KMS-11 (cell line): ENCODE results near the gene ISOC2.
A peak's percentile ranks its signal among the peaks of the same experiment; 100 is the strongest.

Source experiments
- H2AFZ ChIP-seq: fragments of 200-600 bp; sonication (generic); 2 replicates; pipeline ENCODE4 v1.6.1; 2016; ENCODE audit warnings: antibody characterized with exemption, mixed run types, low read depth
- H3K27ac ChIP-seq: fragments of 200-600 bp; sonication (generic); 2 replicates; pipeline ENCODE4 v1.6.1; 2016; ENCODE audit warnings: mild to moderate bottlenecking, mixed run types
- H3K27me3 ChIP-seq: fragments of 200-600 bp; sonication (generic); 2 replicates; pipeline ENCODE4 v1.6.1; 2017; ENCODE audit warnings: mild to moderate bottlenecking, low read depth, mixed run types, moderate library complexity; ENCODE audit not compliant: insufficient read depth
- H3K36me3 ChIP-seq: fragments of 200-600 bp; sonication (generic); 2 replicates; pipeline ENCODE4 v1.6.1; 2017; ENCODE audit warnings: mild to moderate bottlenecking, mixed run types; ENCODE audit not compliant: insufficient read depth
- H3K4me1 ChIP-seq: fragments of 200-600 bp; sonication (generic); 2 replicates; pipeline ENCODE4 v1.6.1; 2016; ENCODE audit warnings: mild to moderate bottlenecking, low read depth, mixed run types; ENCODE audit not compliant: poor library complexity, severe bottlenecking
- H3K4me2 ChIP-seq: fragments of 200-600 bp; sonication (generic); 2 replicates; pipeline ENCODE4 v1.7.0; 2016; ENCODE audit warnings: mild to moderate bottlenecking, mixed run types
- H3K4me3 ChIP-seq: fragments of 200-600 bp; sonication (generic); IDR thresholded peaks from 2 replicates; pipeline ENCODE4 v1.6.1; 2017; ENCODE audit warnings: low read depth, low read length, mixed read lengths; ENCODE audit not compliant: insufficient read depth
- H3K79me2 ChIP-seq: fragments of 200-600 bp; sonication (generic); 2 replicates; pipeline ENCODE4 v1.6.1; 2016; ENCODE audit warnings: low read depth, mixed run types; ENCODE audit not compliant: insufficient read depth
- H3K9ac ChIP-seq: fragments of 200-600 bp; sonication (generic); 2 replicates; pipeline ENCODE4 v1.6.1; 2016; ENCODE audit warnings: mild to moderate bottlenecking, mixed run types
- H4K20me1 ChIP-seq: fragments of 200-600 bp; sonication (generic); 2 replicates; pipeline ENCODE4 v1.6.1; 2016; ENCODE audit warnings: mild to moderate bottlenecking, mixed run types; ENCODE audit not compliant: insufficient read depth
- CTCF ChIP-seq: fragments of 200-600 bp; sonication (generic); conservative IDR thresholded peaks from 2 replicates; pipeline ENCODE4 v1.6.1; 2017; ENCODE audit warnings: low read depth, mild to moderate bottlenecking, antibody characterized with exemption, low read length, moderate library complexity, mixed read lengths

Gene ISOC2

GRCh38 chr19:55479045-55479444 is 17.6 kb upstream of the ISOC2 start:
- H3K4me3 ChIP-seq: no peak overlapping the region
- H3K27me3 ChIP-seq: no peaks in the 10 kb centered on the region
- TF ChIP-seq CTCF: no peak
- no peak overlapping the region for H2AFZ ChIP-seq
- no peak overlapping the region for H3K4me2 ChIP-seq
- peaks cover 21% of the 10 kb centered on the region for H3K4me1 ChIP-seq
- no peak overlapping the region for H3K9ac ChIP-seq
- no peaks in the 10 kb centered on the region for H3K36me3 ChIP-seq
- H4K20me1 ChIP-seq: no peaks in the 10 kb centered on the region
- peaks cover 11% of the 10 kb centered on the region; the same call in 1 of the 2 replicates for H3K79me2 ChIP-seq
- H3K27ac ChIP-seq: no peak overlapping the region

- Histone ChIP-seq H3K79me2 (peaks cover 11% of the 10 kb centered on the region; the same call in 1 of the 2 replicates), H3K9ac (no peak overlapping the region), H3K27ac (no peak overlapping the region), H3K4me3 (no peak overlapping the region), H4K20me1 (no peaks in the 10 kb centered on the region), H3K27me3 (no peaks in the 10 kb centered on the region), H3K36me3 (no peaks in the 10 kb centered on the region), H2AFZ (no peak overlapping the region), H3K4me2 (no peak overlapping the region), H3K4me1 (peaks cover 21% of the 10 kb centered on the region)
- TF ChIP-seq CTCF: no peak
Measured at GRCh38 chr19:55478364-55478763, 16.9 kb upstream of the ISOC2 start.

GRCh38 chr19:55477905-55478304 is 16.5 kb upstream of the ISOC2 start:
- H3K36me3 ChIP-seq: no peaks in the 10 kb centered on the region
- H3K9ac ChIP-seq: no peak overlapping the region
- no peak overlapping the region for H3K4me3 ChIP-seq
- H3K4me1 ChIP-seq: peaks cover 21% of the 10 kb centered on the region
- H2AFZ ChIP-seq: no peak overlapping the region
- no peak overlapping the region for H3K27ac ChIP-seq
- peaks cover 11% of the 10 kb centered on the region; the same call in 1 of the 2 replicates for H3K79me2 ChIP-seq
- H3K4me2 ChIP-seq: peak overlapping the region; percentile 70; the same call in 1 of the 2 replicates
- TF ChIP-seq CTCF: no peak
- H3K27me3 ChIP-seq: no peaks in the 10 kb centered on the region
- H4K20me1 ChIP-seq: no peaks in the 10 kb centered on the region

GRCh38 chr19:55476100-55476775 is 14.8 kb upstream of the ISOC2 start, which contains the start of gene ZNF628:
ZNF628 (plus strand) TSS chr19:55476617; CDS start chr19:55479911, 3,294 bp downstream.
- peak within 1 kb of the TSS; percentile 89 for H2AFZ ChIP-seq
- TF ChIP-seq CTCF: no peak
- peak within 1 kb of the TSS; percentile 48 for H3K27ac ChIP-seq
- H3K4me2 ChIP-seq: peak within 1 kb of the TSS; percentile 74
- peaks cover 21% of the 10 kb centered on the region for H3K4me1 ChIP-seq
- H3K27me3 ChIP-seq: peaks cover 3% of the 10 kb centered on the region; the same call in 1 of the 2 replicates
- H3K79me2 ChIP-seq: peaks cover 11% of the 10 kb centered on the region; the same call in 1 of the 2 replicates
- peak within 1 kb of the TSS; percentile 48; the same call in 1 of the 2 replicates for H3K9ac ChIP-seq
- H3K36me3 ChIP-seq: no peaks in the 10 kb centered on the region
- no peaks in the 10 kb centered on the region for H4K20me1 ChIP-seq
- no peak within 1 kb of the TSS for H3K4me3 ChIP-seq
